Loucy (cell line): ENCODE data around the gene ST3GAL2.

Experiments used
- H2AFZ ChIP-seq: fragments of 200-600 bp; sonication (generic); 2 replicates; pipeline ENCODE4 v1.6.0; 2016; ENCODE audit warnings: antibody characterized with exemption, mild to moderate bottlenecking, low read length, moderate library complexity
- H3F3A ChIP-seq: fragments of 200-600 bp; 2 replicates; pipeline ENCODE4 v1.6.0; 2016; ENCODE audit warnings: antibody characterized with exemption, low read depth, mild to moderate bottlenecking
- H3K27me3 ChIP-seq: fragments of 200-600 bp; sonication (generic); 2 replicates; pipeline ENCODE4 v1.6.1; 2014; ENCODE audit warnings: low read length, mild to moderate bottlenecking; ENCODE audit not compliant: insufficient read depth, poor library complexity, severe bottlenecking
- H3K36me3 ChIP-seq: fragments of 200-600 bp; sonication (generic); 2 replicates; pipeline ENCODE4 v1.6.1; 2016; ENCODE audit warnings: low read length; ENCODE audit not compliant: insufficient read depth
- H3K4me1 ChIP-seq: fragments of 200-600 bp; sonication (generic); 2 replicates; pipeline ENCODE4 v1.5.1; 2014; ENCODE audit warnings: low read length, mild to moderate bottlenecking; ENCODE audit not compliant: insufficient read depth, poor library complexity, severe bottlenecking
- H3K4me2 ChIP-seq: fragments of 200-600 bp; sonication (generic); 2 replicates; pipeline ENCODE4 v1.6.0; 2014; ENCODE audit warnings: antibody characterized with exemption, low read length, low read depth, mild to moderate bottlenecking; ENCODE audit not compliant: poor library complexity, severe bottlenecking
- H3K4me3 ChIP-seq: fragments of 200-600 bp; sonication (generic); 2 replicates; pipeline ENCODE4 v1.5.1; 2014; ENCODE audit warnings: low read length, mild to moderate bottlenecking, mixed read lengths; ENCODE audit not compliant: poor library complexity, severe bottlenecking
- H3K79me2 ChIP-seq: fragments of 200-600 bp; sonication (generic); 2 replicates; pipeline ENCODE4 v1.6.1; 2014; ENCODE audit warnings: low read length; ENCODE audit not compliant: insufficient read depth
- H3K9ac ChIP-seq: fragments of 200-600 bp; sonication (generic); 2 replicates; pipeline ENCODE4 v1.6.0; 2014; ENCODE audit warnings: mild to moderate bottlenecking, low read depth, low read length, moderate library complexity; ENCODE audit not compliant: poor library complexity, severe bottlenecking
- H3K9me2 ChIP-seq: fragments of 200-600 bp; sonication (generic); replicated peaks from 2 replicates; pipeline ENCODE4 v1.6.1; 2016; ENCODE audit warnings: low read depth, low read length, mixed read lengths
- H3K9me3 ChIP-seq: fragments of 200-600 bp; sonication (generic); 2 replicates; pipeline ENCODE4 v1.6.1; 2014; ENCODE audit warnings: mild to moderate bottlenecking, antibody characterized with exemption, low read length, low read depth; ENCODE audit not compliant: insufficient read depth
- H4K20me1 ChIP-seq: fragments of 200-600 bp; sonication (generic); 2 replicates; pipeline ENCODE4 v1.6.0; 2014; ENCODE audit warnings: antibody characterized with exemption, low read length, mild to moderate bottlenecking; ENCODE audit not compliant: insufficient read depth, poor library complexity, severe bottlenecking
- CTCF ChIP-seq: fragments of 200-600 bp; sonication (generic); conservative IDR thresholded peaks from 2 replicates; pipeline ENCODE4 v1.5.1; 2014; ENCODE audit warnings: mild to moderate bottlenecking, antibody characterized with exemption, low read length
- EZH2phosphoT487 ChIP-seq: fragments of 200-600 bp; IDR thresholded peaks from 2 replicates; pipeline ENCODE4 v1.6.1; 2018; ENCODE audit warnings: antibody characterized with exemption, mild to moderate bottlenecking, moderate library complexity, borderline replicate concordance

ST3GAL2 gene

DNA sequence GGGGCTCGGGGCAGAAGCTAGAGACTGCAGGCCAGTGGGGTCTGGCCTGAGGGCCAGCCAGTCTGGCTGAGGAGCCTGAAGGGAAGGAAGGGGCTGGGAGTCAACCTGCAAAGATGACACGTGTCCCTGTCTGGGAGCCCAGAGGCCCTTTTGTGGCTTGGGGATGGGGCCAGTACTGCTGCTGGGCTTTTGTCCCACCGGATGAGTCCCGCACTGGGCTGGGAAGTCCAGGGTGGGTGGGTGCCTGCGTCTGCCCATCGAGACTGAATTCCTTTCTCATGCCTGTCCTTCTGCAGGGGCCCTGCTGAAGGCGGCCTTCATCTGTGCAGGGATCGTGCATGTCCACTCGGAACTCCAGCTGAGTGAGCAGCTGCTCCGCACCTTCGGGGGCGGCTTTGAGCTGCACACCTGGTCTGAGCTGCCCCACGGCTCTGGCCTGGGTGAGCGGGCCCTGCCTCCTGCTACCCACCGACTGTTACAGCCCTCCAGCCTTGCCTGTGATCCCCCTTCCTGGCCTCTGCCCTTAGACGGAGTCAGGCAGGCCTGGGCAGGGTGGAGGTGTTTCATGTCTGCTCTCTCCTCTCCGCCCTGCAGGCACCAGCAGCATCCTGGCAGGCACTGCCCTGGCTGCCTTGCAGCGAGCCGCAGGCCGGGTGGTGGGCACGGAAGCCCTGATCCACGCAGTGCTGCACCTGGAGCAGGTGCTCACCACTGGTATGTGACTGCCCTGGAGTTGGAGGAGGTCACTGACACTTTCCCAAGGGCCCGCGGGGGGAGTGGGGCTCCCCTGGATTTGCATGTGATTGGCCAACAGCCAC, 36.4 kb upstream of the ST3GAL2 start:
- Histone ChIP-seq H3K9me3 (no peaks in the 10 kb centered on the region), H3K9ac (no peak overlapping the region), H4K20me1 (no peaks in the 10 kb centered on the region), H3K4me3 (no peak overlapping the region), H3K4me2 (no peak overlapping the region), H2AFZ (no peak overlapping the region), H3K79me2 (no peaks in the 10 kb centered on the region), H3F3A (no peaks in the 10 kb centered on the region), H3K27me3 (no peaks in the 10 kb centered on the region), H3K36me3 (no peaks in the 10 kb centered on the region), H3K4me1 (no peaks in the 10 kb centered on the region), H3K9me2 (no peaks in the 10 kb centered on the region)
- TF ChIP-seq EZH2phosphoT487 = no peak
- no peak for TF ChIP-seq CTCF

GRCh38 chr16:70474320-70475053, 35.6 kb upstream of the ST3GAL2 start:
- H3K4me1 ChIP-seq = no peaks in the 10 kb centered on the region
- no peaks in the 10 kb centered on the region for H3F3A ChIP-seq
- no peaks in the 10 kb centered on the region for H3K9me3 ChIP-seq
- H3K27me3 ChIP-seq = no peaks in the 10 kb centered on the region
- no peak overlapping the region for H3K4me2 ChIP-seq
- no peaks in the 10 kb centered on the region for H3K9me2 ChIP-seq
- no peak overlapping the region for H2AFZ ChIP-seq
- no peak overlapping the region for H3K9ac ChIP-seq
- H4K20me1 ChIP-seq = no peaks in the 10 kb centered on the region
- TF ChIP-seq EZH2phosphoT487 = no peak
- no peak for TF ChIP-seq CTCF
- no peaks in the 10 kb centered on the region for H3K79me2 ChIP-seq
- H3K36me3 ChIP-seq = no peaks in the 10 kb centered on the region
- no peak overlapping the region for H3K4me3 ChIP-seq

- H3K9me2 ChIP-seq = no peaks in the 10 kb centered on the region
- no peak overlapping the region for H3K4me2 ChIP-seq
- no peaks in the 10 kb centered on the region for H3K36me3 ChIP-seq
- TF ChIP-seq EZH2phosphoT487 = no peak
- peak; percentile 31; the same call in 1 of the 2 replicates for TF ChIP-seq CTCF
- H3F3A ChIP-seq = no peaks in the 10 kb centered on the region
- no peak overlapping the region for H3K9ac ChIP-seq
- H2AFZ ChIP-seq = no peak overlapping the region
- no peak overlapping the region for H3K4me3 ChIP-seq
- no peaks in the 10 kb centered on the region for H3K9me3 ChIP-seq
- no peaks in the 10 kb centered on the region for H3K4me1 ChIP-seq
- no peaks in the 10 kb centered on the region for H3K79me2 ChIP-seq
- no peaks in the 10 kb centered on the region for H3K27me3 ChIP-seq
- no peaks in the 10 kb centered on the region for H4K20me1 ChIP-seq
Observed at GRCh38 chr16:70473446-70474319, 34.8 kb upstream of the ST3GAL2 start.
